Neural progenitor cell (in vitro differentiated cells): ENCODE measurements around the gene ZNF552. TPM values are rescaled to one million over a fixed set of nuclear protein-coding genes. Genes with fewer than 3 reads are reported as not detected.

ENCODE experiments used
- DNase-seq: peaks from one replicate; pipeline ENCODE4 v3.0.0-alpha.2; 2016; ENCODE audit warnings: low spot score
- H2AFZ ChIP-seq: fragments of 200-600 bp; sonication (generic); replicated peaks from 2 replicates; pipeline ENCODE4 v1.6.1; 2016; ENCODE audit warnings: antibody characterized with exemption
- H3F3A ChIP-seq: fragments of 200-600 bp; sonication (generic); 2 replicates; pipeline ENCODE4 v1.6.1; 2016; ENCODE audit warnings: antibody characterized with exemption, low read depth
- H3K27ac ChIP-seq: fragments of 200-600 bp; sonication (generic); 2 replicates; pipeline ENCODE4 v1.5.1; 2016; ENCODE audit warnings: mild to moderate bottlenecking
- H3K27me3 ChIP-seq: fragments of 200-600 bp; sonication (generic); 2 replicates; pipeline ENCODE4 v1.6.1; 2016; ENCODE audit warnings: mild to moderate bottlenecking, moderate library complexity
- H3K36me3 ChIP-seq: fragments of 200-600 bp; sonication (generic); 2 replicates; pipeline ENCODE4 v1.5.1; 2016
- H3K4me1 ChIP-seq: fragments of 200-600 bp; sonication (generic); 2 replicates; pipeline ENCODE4 v1.6.1; 2016; ENCODE audit warnings: mixed run types
- H3K4me2 ChIP-seq: fragments of 200-600 bp; sonication (generic); 2 replicates; pipeline ENCODE4 v1.6.1; 2016
- H3K4me3 ChIP-seq: fragments of 200-600 bp; sonication (generic); 2 replicates; pipeline ENCODE4 v1.5.1; 2016
- H3K79me2 ChIP-seq: fragments of 200-600 bp; sonication (generic); 2 replicates; pipeline ENCODE4 v1.6.1; 2016; ENCODE audit warnings: low read depth
- H3K9ac ChIP-seq: fragments of 200-600 bp; sonication (generic); 2 replicates; pipeline ENCODE4 v1.6.1; 2016
- H3K9me3 ChIP-seq: fragments of 200-600 bp; sonication (generic); 2 replicates; pipeline ENCODE4 v1.5.1; 2016; ENCODE audit warnings: low read depth
- H4K20me1 ChIP-seq: fragments of 200-600 bp; sonication (generic); 2 replicates; pipeline ENCODE4 v1.6.1; 2016; ENCODE audit warnings: low read depth
- H3K27ac Mint-ChIP-seq: 3 replicates; pipeline ENCODE4 v1.8.0; 2021; ENCODE audit warnings: mixed read lengths
- H3K27me3 Mint-ChIP-seq: 2 replicates; pipeline ENCODE4 v1.8.0; 2022; ENCODE audit warnings: low read depth, mild to moderate bottlenecking, inconsistent platforms, moderate library complexity, mixed read lengths; ENCODE audit not compliant: insufficient read depth
- H3K36me3 Mint-ChIP-seq: 3 replicates; pipeline ENCODE4 v1.8.0; 2021; ENCODE audit warnings: mixed read lengths
- H3K4me1 Mint-ChIP-seq: 3 replicates; pipeline ENCODE4 v1.8.0; 2021; ENCODE audit warnings: mixed read lengths
- H3K4me3 Mint-ChIP-seq: 3 replicates; pipeline ENCODE4 v1.8.0; 2021; ENCODE audit warnings: mild to moderate bottlenecking, moderate library complexity, mixed read lengths
- H3K9me3 Mint-ChIP-seq: 3 replicates; pipeline ENCODE4 v1.8.0; 2020; ENCODE audit warnings: mixed read lengths
- CTCF ChIP-seq: fragments of 200-600 bp; sonication (generic); IDR thresholded peaks from 2 replicates; pipeline ENCODE4 v1.5.1; 2017; ENCODE audit warnings: antibody characterized with exemption, mild to moderate bottlenecking
- EZH2 ChIP-seq: fragments of 200-600 bp; sonication (generic); IDR thresholded peaks from 2 replicates; pipeline ENCODE4 v1.6.1; 2017; ENCODE audit warnings: antibody characterized with exemption, mild to moderate bottlenecking, moderate library complexity
- EZH2phosphoT487 ChIP-seq: fragments of 200-600 bp; sonication (generic); IDR thresholded peaks from 2 replicates; pipeline ENCODE4 v1.6.1; 2017; ENCODE audit warnings: antibody characterized with exemption
- total RNA-seq: library from RNA; depleted of rRNA; stranded (reverse); fragments of >200 nt; gene quantifications from 2 replicates; pipeline ENCODE4 v1.2.3, GENCODE V29; 2015; ENCODE audit warnings: low replicate concordance

The ZNF552 gene
- total RNA-seq, 1 donor from 2014 or later, result 5.5 TPM

DNA sequence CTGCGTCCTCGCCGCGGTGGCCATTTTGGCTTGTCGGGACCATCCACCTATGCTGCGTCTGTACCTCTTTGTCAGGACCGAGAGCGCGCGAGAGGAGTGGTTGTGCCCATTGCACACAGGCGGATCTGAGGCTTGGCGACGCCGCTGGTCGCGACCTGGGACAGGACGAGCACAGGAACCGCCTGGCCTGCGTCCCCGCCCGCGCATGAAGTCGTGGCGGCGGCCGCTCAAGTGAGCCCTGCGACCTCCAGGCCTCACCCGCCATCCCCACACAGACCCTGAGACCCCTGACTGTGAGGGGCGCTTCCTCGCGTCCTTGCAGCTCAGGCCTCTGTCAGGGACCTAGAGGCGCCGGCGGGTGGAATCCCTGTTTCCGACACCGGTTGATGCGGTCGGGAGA lies 28.4 kb downstream of the ZNF552 start:
- H4K20me1 ChIP-seq, result no peaks in the 10 kb centered on the region
- Mint-ChIP-seq H3K4me3 (no peak overlapping the region), H3K27me3 (peaks cover 14% of the 10 kb centered on the region), H3K36me3 (peaks cover 70% of the 10 kb centered on the region), H3K4me1 (no peaks in the 10 kb centered on the region), H3K27ac (no peak overlapping the region), H3K9me3 (peaks cover 64% of the 10 kb centered on the region)
- no peaks in the 10 kb centered on the region for H3K4me1 ChIP-seq
- H3K36me3 ChIP-seq, result no peaks in the 10 kb centered on the region
- H3K79me2 ChIP-seq, result peaks cover 53% of the 10 kb centered on the region
- H3K27me3 ChIP-seq, result no peaks in the 10 kb centered on the region
- H2AFZ ChIP-seq, result no peak overlapping the region
- H3K4me2 ChIP-seq, result no peak overlapping the region
- no peak overlapping the region for H3K27ac ChIP-seq
- no peaks in the 10 kb centered on the region for H3K9me3 ChIP-seq
- no peak for DNase-seq
- no peak for TF ChIP-seq CTCF
- no peak for TF ChIP-seq EZH2phosphoT487
- no peak for TF ChIP-seq EZH2
- no peak overlapping the region for H3K4me3 ChIP-seq
- no peaks in the 10 kb centered on the region for H3F3A ChIP-seq
- H3K9ac ChIP-seq, result no peak overlapping the region

GRCh38 chr19:57779220-57779845 lies 35.4 kb downstream of the ZNF552 start:
- Histone ChIP-seq H3F3A (no peaks in the 10 kb centered on the region), H3K4me3 (no peak overlapping the region), H3K9me3 (no peaks in the 10 kb centered on the region), H3K79me2 (peaks cover 88% of the 10 kb centered on the region), H3K27me3 (no peaks in the 10 kb centered on the region), H3K9ac (no peak overlapping the region), H4K20me1 (peaks cover 31% of the 10 kb centered on the region), H3K27ac (no peak overlapping the region), H3K36me3 (peaks cover 4% of the 10 kb centered on the region), H2AFZ (no peak overlapping the region), H3K4me1 (no peaks in the 10 kb centered on the region), H3K4me2 (no peak overlapping the region)
- Mint-ChIP-seq H3K4me1 (no peaks in the 10 kb centered on the region), H3K27me3 (peaks cover 3% of the 10 kb centered on the region), H3K4me3 (no peak overlapping the region), H3K36me3 (peaks cover 78% of the 10 kb centered on the region), H3K27ac (no peak overlapping the region), H3K9me3 (peaks cover 78% of the 10 kb centered on the region)
- no peak for TF ChIP-seq EZH2
- TF ChIP-seq EZH2phosphoT487, result no peak
- no peak for TF ChIP-seq CTCF
- no peak for DNase-seq

DNA sequence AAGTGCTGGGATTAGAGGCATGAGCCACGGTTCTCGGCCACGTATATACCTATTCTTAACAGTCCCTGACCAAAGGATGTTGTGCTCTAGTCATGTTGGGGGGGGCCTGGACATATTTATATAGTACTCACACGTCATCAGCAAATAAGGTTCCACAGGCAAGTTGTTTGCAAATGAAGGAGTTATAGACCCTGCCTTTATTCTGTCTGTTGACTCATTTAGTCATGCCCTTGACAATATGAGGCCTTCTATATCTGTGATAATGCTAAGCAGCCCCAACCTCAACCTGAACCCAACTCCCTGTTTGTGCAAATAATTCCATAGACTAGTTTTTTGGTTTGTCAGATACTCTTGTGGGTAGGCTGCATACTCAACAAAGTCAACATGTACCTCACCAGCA lies 36.4 kb downstream of the ZNF552 start:
- Mint-ChIP-seq H3K27ac (no peak overlapping the region), H3K27me3 (peaks cover 3% of the 10 kb centered on the region), H3K36me3 (peaks cover 80% of the 10 kb centered on the region), H3K4me1 (no peaks in the 10 kb centered on the region), H3K4me3 (no peak overlapping the region), H3K9me3 (peaks cover 80% of the 10 kb centered on the region)
- peaks cover 4% of the 10 kb centered on the region for H3K36me3 ChIP-seq
- H3K4me3 ChIP-seq, result no peak overlapping the region
- no peak for DNase-seq
- H3K79me2 ChIP-seq, result peaks cover 88% of the 10 kb centered on the region
- H3K9me3 ChIP-seq, result no peaks in the 10 kb centered on the region
- H3K27ac ChIP-seq, result no peak overlapping the region
- H3K4me2 ChIP-seq, result no peak overlapping the region
- no peak overlapping the region for H3K9ac ChIP-seq
- no peaks in the 10 kb centered on the region for H3F3A ChIP-seq
- no peak for TF ChIP-seq EZH2phosphoT487
- no peak for TF ChIP-seq EZH2
- no peak for TF ChIP-seq CTCF
- H3K27me3 ChIP-seq, result no peaks in the 10 kb centered on the region
- peaks cover 33% of the 10 kb centered on the region for H4K20me1 ChIP-seq
- no peaks in the 10 kb centered on the region for H3K4me1 ChIP-seq
- no peak overlapping the region for H2AFZ ChIP-seq
